ENCODE results near the gene DSCAML1.

DNA sequence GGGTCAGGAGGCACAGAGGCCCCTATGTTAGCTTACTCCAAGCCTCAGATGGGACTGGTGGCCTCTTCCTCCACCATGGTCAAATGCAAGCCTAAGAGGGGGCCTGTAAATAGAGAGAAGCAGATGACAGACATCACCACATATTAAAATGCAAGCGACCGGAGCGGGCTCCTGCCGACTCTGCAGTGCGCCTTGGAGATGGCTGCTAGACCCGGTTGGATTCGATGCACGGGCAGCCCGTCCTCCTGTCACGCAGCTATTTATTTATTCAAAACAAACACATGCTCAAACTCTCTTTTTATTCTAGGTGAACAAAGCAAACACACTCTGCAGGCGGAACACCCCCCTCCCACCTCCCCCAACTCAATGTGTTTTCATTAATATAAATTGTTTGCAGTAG lies 208.0 kb downstream of the DSCAML1 start:
- TF ChIP-seq, protein P1, sequence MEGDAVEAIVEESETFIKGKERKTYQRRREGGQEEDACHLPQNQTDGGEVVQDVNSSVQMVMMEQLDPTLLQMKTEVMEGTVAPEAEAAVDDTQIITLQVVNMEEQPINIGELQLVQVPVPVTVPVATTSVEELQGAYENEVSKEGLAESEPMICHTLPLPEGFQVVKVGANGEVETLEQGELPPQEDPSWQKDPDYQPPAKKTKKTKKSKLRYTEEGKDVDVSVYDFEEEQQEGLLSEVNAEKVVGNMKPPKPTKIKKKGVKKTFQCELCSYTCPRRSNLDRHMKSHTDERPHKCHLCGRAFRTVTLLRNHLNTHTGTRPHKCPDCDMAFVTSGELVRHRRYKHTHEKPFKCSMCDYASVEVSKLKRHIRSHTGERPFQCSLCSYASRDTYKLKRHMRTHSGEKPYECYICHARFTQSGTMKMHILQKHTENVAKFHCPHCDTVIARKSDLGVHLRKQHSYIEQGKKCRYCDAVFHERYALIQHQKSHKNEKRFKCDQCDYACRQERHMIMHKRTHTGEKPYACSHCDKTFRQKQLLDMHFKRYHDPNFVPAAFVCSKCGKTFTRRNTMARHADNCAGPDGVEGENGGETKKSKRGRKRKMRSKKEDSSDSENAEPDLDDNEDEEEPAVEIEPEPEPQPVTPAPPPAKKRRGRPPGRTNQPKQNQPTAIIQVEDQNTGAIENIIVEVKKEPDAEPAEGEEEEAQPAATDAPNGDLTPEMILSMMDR (IDR thresholded peaks at IDR 0.05; ENCODE audit: insufficient read depth, low read depth, low read length): no peak
- TF ChIP-seq EZH2 (IDR thresholded peaks at IDR 0.05; ENCODE audit: insufficient read depth, low read length): no peak
